ENCODE data around the gene LIN52. TPM values are rescaled to one million over a fixed set of nuclear protein-coding genes. Genes with fewer than 3 reads are reported as not detected.

The LIN52 gene
- polyA plus RNA-seq, 4 donors: 6.1 to 22.1 (median 11.1) TPM

DNA sequence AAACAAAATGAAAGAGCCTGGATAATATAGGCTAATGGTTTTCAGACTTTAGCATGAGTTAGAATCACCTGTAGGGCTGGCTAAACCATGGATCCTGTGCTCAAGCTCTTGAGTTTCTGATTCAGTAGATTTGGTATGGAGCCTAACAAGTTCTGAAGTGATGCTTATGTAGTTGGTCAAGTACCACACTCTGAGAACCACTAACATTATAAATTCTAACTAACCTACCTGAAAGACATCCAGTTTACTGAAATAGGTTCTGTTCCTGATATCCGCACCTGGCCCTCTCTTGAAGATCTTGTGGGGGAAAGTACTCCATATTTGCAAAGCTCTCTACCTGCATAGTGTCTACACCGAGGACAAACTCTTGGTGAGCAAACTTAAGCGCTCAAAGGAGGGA is 95.1 kb downstream of the LIN52 start:
- FAIRE-seq: no peak
- WGBS, 3 donors: 81 to 96% (median 82%) methylated on average over 3 of the region's 3 CpGs

GRCh38 chr14:74190927-74191575 is 106.3 kb downstream of the LIN52 start:
- Histone ChIP-seq H3K9me3 (ENCODE audit: control insufficient read depth in 2 of 2, insufficient read depth in 1 of 2, low read depth in 1 of 2, low read length in 1 of 2) (no peaks in the 10 kb centered on the region), H3K36me3 (ENCODE audit: control insufficient read depth in 3 of 3, insufficient read depth in 2 of 3, low read depth in 1 of 3, low read length in 3 of 3) (peaks cover 0 to 6% (median 3%) of the 10 kb centered on the region in 3 donors), H3K4me1 (ENCODE audit: control insufficient read depth in 3 of 3, insufficient read depth in 2 of 3, low read depth in 1 of 3, low read length in 2 of 3) (no peaks in the 10 kb centered on the region), H3K27me3 (ENCODE audit: control insufficient read depth in 3 of 3, insufficient read depth in 3 of 3, low read length in 3 of 3) (no peaks in the 10 kb centered on the region), H3K27ac (ENCODE audit: low read depth in 1 of 3, low read length in 2 of 3) (no peak overlapping the region), H3K4me3 (ENCODE audit: low read depth in 1 of 3, low read length in 3 of 3) (no peak overlapping the region)
- FAIRE-seq (no peak), DNase-seq (no peak)
- WGBS, 3 donors: 77 to 84% (median 82%) methylated on average over 3 of the region's 3 CpGs

More for the DNA sequence above, 95.1 kb downstream of the LIN52 start:
- Histone ChIP-seq H3K4me1 (ENCODE audit: control insufficient read depth in 3 of 3, insufficient read depth in 2 of 3, low read depth in 1 of 3, low read length in 2 of 3) (no peaks in the 10 kb centered on the region), H3K4me3 (ENCODE audit: low read depth in 1 of 3, low read length in 3 of 3) (no peak overlapping the region), H3K36me3 (ENCODE audit: control insufficient read depth in 3 of 3, insufficient read depth in 2 of 3, low read depth in 1 of 3, low read length in 3 of 3) (peaks cover 0 to 3% (median 0%) of the 10 kb centered on the region in 3 donors), H3K27me3 (ENCODE audit: control insufficient read depth in 3 of 3, insufficient read depth in 3 of 3, low read length in 3 of 3) (no peaks in the 10 kb centered on the region), H3K27ac (ENCODE audit: low read depth in 1 of 3, low read length in 2 of 3) (no peak overlapping the region), H3K9me3 (ENCODE audit: control insufficient read depth in 2 of 2, insufficient read depth in 1 of 2, low read depth in 1 of 2, low read length in 1 of 2) (no peaks in the 10 kb centered on the region)
- DNase-seq: no peak

DNA sequence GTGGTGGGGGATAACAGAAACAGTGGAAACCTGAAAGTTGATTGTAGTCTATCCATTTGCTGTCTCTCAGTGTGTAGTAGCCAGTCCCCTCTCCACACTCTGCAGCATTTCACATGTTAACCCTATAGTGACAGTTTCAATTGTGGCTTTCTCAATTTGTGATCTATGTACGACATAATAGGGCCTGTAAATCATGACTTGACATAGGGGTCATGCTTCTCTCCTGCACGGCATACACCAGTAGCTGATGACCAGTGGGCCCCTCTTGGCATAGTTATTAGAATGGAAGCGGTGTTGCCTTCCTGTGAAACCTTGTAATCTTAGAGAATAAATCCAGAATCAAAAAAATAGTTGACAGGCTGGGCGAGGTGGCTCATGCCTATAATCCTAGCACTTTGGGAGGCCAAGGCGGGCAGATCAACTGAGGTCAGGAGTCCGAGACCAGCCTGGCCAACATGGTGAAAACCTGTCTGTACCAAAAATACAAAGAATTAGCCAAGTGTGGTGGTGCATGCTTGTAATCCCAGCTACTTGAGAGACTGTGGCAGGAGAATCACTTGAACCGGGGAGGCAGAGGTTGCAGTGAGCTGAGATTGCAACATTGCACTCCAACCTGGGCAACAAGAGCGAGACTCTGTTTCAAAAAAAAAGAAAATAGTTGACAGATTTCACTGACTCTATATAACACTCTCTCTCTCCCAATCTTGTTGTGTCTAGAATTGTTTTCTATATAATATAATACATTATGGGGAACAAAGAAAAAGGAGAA is 109.9 kb downstream of the LIN52 start:
- DNase-seq (no peak), FAIRE-seq (no peak)
- WGBS, 3 donors: 92 to 96% (median 94%) methylated on average over 8 of the region's 8 CpGs
- Histone ChIP-seq H3K36me3 (ENCODE audit: control insufficient read depth in 3 of 3, insufficient read depth in 2 of 3, low read depth in 1 of 3, low read length in 3 of 3) (peaks cover 0 to 10% (median 3%) of the 10 kb centered on the region in 3 donors), H3K9me3 (ENCODE audit: control insufficient read depth in 2 of 2, insufficient read depth in 1 of 2, low read depth in 1 of 2, low read length in 1 of 2) (no peaks in the 10 kb centered on the region), H3K4me3 (ENCODE audit: low read depth in 1 of 3, low read length in 3 of 3) (no peak overlapping the region), H3K4me1 (ENCODE audit: control insufficient read depth in 3 of 3, insufficient read depth in 2 of 3, low read depth in 1 of 3, low read length in 2 of 3) (no peaks in the 10 kb centered on the region), H3K27me3 (ENCODE audit: control insufficient read depth in 3 of 3, insufficient read depth in 3 of 3, low read length in 3 of 3) (no peaks in the 10 kb centered on the region), H3K27ac (ENCODE audit: low read depth in 1 of 3, low read length in 2 of 3) (no peak overlapping the region)

GRCh38 chr14:74195623-74196022 is 110.9 kb downstream of the LIN52 start:
- H3K4me3 ChIP-seq (ENCODE audit: low read depth in 1 of 3, low read length in 3 of 3): no peak overlapping the region
- H3K27ac ChIP-seq (ENCODE audit: low read depth in 1 of 3, low read length in 2 of 3): no peak overlapping the region
- FAIRE-seq: no peak
- H3K36me3 ChIP-seq (ENCODE audit: control insufficient read depth in 3 of 3, insufficient read depth in 2 of 3, low read depth in 1 of 3, low read length in 3 of 3): peaks cover 0 to 7% (median 3%) of the 10 kb centered on the region in 3 donors
- H3K9me3 ChIP-seq (ENCODE audit: control insufficient read depth in 2 of 2, insufficient read depth in 1 of 2, low read depth in 1 of 2, low read length in 1 of 2): no peaks in the 10 kb centered on the region
- no peak for DNase-seq
- no peaks in the 10 kb centered on the region for H3K27me3 ChIP-seq (ENCODE audit: control insufficient read depth in 3 of 3, insufficient read depth in 3 of 3, low read length in 3 of 3)
- no peaks in the 10 kb centered on the region for H3K4me1 ChIP-seq (ENCODE audit: control insufficient read depth in 3 of 3, insufficient read depth in 2 of 3, low read depth in 1 of 3, low read length in 2 of 3)
- 96 to 99% (median 96%) methylated on average over 7 of the region's 7 CpGs for WGBS, 3 donors

DNA sequence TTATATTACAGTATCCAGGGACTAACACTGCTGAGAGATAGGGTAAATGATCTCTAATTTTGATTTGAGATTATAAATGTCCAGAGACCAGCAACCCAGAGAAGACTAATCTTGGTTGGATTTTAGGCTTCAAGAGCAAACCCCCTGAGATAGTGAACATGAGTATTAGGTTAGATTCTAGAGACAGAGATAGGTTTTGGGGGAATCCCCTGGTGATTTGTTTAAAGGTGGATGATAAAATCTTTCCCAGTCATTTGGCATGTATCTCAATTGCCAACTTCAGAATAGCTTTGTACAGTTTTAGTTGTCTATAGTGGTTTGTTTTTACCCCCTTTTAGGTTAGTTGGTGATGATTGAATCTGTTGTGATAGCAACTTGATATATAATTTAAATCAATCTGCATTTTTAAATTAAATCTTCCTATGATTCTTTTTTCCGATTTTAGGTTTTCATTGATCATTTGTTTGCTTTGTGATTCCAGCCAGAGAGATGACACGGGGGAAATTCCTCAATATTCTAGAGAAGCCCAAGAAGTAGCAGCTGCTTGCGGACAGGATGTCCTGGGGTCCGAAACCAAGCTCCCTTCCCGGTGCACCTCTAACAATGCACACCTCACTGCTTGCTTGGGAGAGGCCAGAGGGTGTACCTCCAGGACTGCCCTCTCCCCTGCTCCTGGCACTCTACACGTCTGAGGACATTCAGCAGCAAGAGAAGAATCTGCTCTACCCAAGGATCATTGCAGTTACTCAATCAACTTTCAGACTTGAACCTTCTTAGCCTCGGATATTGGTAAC is 113.9 kb downstream of the LIN52 start:
- 75 to 89% (median 79%) methylated on average over 7 of the region's 7 CpGs for WGBS, 3 donors
- no peaks in the 10 kb centered on the region for H3K27me3 ChIP-seq (ENCODE audit: control insufficient read depth in 3 of 3, insufficient read depth in 3 of 3, low read length in 3 of 3)
- H3K27ac ChIP-seq (ENCODE audit: low read depth in 1 of 3, low read length in 2 of 3): no peak overlapping the region
- no peak overlapping the region for H3K4me3 ChIP-seq (ENCODE audit: low read depth in 1 of 3, low read length in 3 of 3)
- H3K36me3 ChIP-seq (ENCODE audit: control insufficient read depth in 3 of 3, insufficient read depth in 2 of 3, low read depth in 1 of 3, low read length in 3 of 3): peaks cover 4 to 8% (median 7%) of the 10 kb centered on the region in 3 donors
- no peak for FAIRE-seq
- DNase-seq: no peak
- H3K4me1 ChIP-seq (ENCODE audit: control insufficient read depth in 3 of 3, insufficient read depth in 2 of 3, low read depth in 1 of 3, low read length in 2 of 3): no peaks in the 10 kb centered on the region
- no peaks in the 10 kb centered on the region for H3K9me3 ChIP-seq (ENCODE audit: control insufficient read depth in 2 of 2, insufficient read depth in 1 of 2, low read depth in 1 of 2, low read length in 1 of 2)

DNA sequence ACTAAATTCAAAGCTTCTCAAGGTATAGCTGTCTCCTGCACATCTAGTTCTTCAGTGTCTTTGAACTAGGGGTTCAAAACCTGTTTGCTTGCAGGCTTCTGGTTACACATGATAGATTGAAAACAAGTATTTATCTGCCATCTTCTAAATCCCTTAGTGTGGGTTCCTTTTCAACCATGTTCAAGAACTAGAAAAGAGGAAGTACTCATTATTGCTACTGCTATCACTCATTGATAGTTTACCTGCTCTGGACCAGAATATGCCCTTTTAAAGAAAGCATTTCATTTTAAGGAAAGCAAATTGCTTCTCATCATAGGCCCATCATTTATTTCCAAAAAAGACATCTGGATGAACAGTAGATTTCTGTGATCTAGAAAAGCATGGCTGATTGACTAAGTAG is 117.4 kb downstream of the LIN52 start:
- no peak overlapping the region for H3K27ac ChIP-seq (ENCODE audit: low read depth in 1 of 3, low read length in 2 of 3)
- no peak overlapping the region for H3K4me3 ChIP-seq (ENCODE audit: low read depth in 1 of 3, low read length in 3 of 3)
- no peaks in the 10 kb centered on the region for H3K4me1 ChIP-seq (ENCODE audit: control insufficient read depth in 3 of 3, insufficient read depth in 2 of 3, low read depth in 1 of 3, low read length in 2 of 3)
- peaks cover 5 to 12% (median 7%) of the 10 kb centered on the region in 3 donors for H3K36me3 ChIP-seq (ENCODE audit: control insufficient read depth in 3 of 3, insufficient read depth in 2 of 3, low read depth in 1 of 3, low read length in 3 of 3)
- no peaks in the 10 kb centered on the region for H3K27me3 ChIP-seq (ENCODE audit: control insufficient read depth in 3 of 3, insufficient read depth in 3 of 3, low read length in 3 of 3)
- FAIRE-seq (no peak), DNase-seq (no peak)
- no peaks in the 10 kb centered on the region for H3K9me3 ChIP-seq (ENCODE audit: control insufficient read depth in 2 of 2, insufficient read depth in 1 of 2, low read depth in 1 of 2, low read length in 1 of 2)

DNA sequence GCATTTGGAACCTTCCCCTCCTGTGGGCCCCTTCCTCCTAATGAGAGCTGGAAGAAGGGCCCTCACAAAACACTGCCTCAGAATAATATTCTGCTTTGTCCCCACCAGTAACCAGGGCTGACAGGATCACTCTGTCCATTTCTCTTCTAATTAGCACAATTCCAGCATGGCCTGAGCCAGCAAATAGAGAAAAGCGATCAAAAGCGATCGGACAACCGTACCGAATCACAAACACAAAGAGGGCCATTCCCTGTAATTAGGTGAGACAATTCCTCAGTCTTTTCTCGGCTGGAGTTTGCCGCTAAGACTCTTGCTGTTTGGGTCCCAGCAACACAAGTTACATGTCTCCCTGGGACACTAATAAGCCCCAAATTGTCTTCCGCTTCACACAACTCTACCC is 118.9 kb downstream of the LIN52 start:
- DNase-seq (no peak), FAIRE-seq (no peak)
- Histone ChIP-seq H3K36me3 (ENCODE audit: control insufficient read depth in 3 of 3, insufficient read depth in 2 of 3, low read depth in 1 of 3, low read length in 3 of 3) (peaks cover 5 to 12% (median 7%) of the 10 kb centered on the region in 3 donors), H3K4me1 (ENCODE audit: control insufficient read depth in 3 of 3, insufficient read depth in 2 of 3, low read depth in 1 of 3, low read length in 2 of 3) (no peaks in the 10 kb centered on the region), H3K4me3 (ENCODE audit: low read depth in 1 of 3, low read length in 3 of 3) (no peak overlapping the region), H3K27ac (ENCODE audit: low read depth in 1 of 3, low read length in 2 of 3) (no peak overlapping the region), H3K27me3 (ENCODE audit: control insufficient read depth in 3 of 3, insufficient read depth in 3 of 3, low read length in 3 of 3) (no peaks in the 10 kb centered on the region), H3K9me3 (ENCODE audit: control insufficient read depth in 2 of 2, insufficient read depth in 1 of 2, low read depth in 1 of 2, low read length in 1 of 2) (no peaks in the 10 kb centered on the region)
- 96 to 99% (median 96%) methylated on average over 8 of the region's 8 CpGs for WGBS, 3 donors

GRCh38 chr14:74204491-74204890 is 119.7 kb downstream of the LIN52 start:
- H3K27ac ChIP-seq (ENCODE audit: low read depth in 1 of 3, low read length in 2 of 3): no peak overlapping the region
- FAIRE-seq (no peak), DNase-seq (no peak)
- H3K9me3 ChIP-seq (ENCODE audit: control insufficient read depth in 2 of 2, insufficient read depth in 1 of 2, low read depth in 1 of 2, low read length in 1 of 2): no peaks in the 10 kb centered on the region
- WGBS, 3 donors: 96 to 98% (median 96%) methylated on average over 6 of the region's 6 CpGs
- no peaks in the 10 kb centered on the region for H3K27me3 ChIP-seq (ENCODE audit: control insufficient read depth in 3 of 3, insufficient read depth in 3 of 3, low read length in 3 of 3)
- no peak overlapping the region for H3K4me3 ChIP-seq (ENCODE audit: low read depth in 1 of 3, low read length in 3 of 3)
- no peaks in the 10 kb centered on the region for H3K4me1 ChIP-seq (ENCODE audit: control insufficient read depth in 3 of 3, insufficient read depth in 2 of 3, low read depth in 1 of 3, low read length in 2 of 3)
- H3K36me3 ChIP-seq (ENCODE audit: control insufficient read depth in 3 of 3, insufficient read depth in 2 of 3, low read depth in 1 of 3, low read length in 3 of 3): peaks cover 5 to 9% (median 7%) of the 10 kb centered on the region in 3 donors

Data from small intestine (tissue), 7 donors.